ENCODE measurements around the gene TNS3.
A peak's percentile ranks its signal among the peaks of the same experiment; 100 is the strongest.

TNS3 gene

DNA sequence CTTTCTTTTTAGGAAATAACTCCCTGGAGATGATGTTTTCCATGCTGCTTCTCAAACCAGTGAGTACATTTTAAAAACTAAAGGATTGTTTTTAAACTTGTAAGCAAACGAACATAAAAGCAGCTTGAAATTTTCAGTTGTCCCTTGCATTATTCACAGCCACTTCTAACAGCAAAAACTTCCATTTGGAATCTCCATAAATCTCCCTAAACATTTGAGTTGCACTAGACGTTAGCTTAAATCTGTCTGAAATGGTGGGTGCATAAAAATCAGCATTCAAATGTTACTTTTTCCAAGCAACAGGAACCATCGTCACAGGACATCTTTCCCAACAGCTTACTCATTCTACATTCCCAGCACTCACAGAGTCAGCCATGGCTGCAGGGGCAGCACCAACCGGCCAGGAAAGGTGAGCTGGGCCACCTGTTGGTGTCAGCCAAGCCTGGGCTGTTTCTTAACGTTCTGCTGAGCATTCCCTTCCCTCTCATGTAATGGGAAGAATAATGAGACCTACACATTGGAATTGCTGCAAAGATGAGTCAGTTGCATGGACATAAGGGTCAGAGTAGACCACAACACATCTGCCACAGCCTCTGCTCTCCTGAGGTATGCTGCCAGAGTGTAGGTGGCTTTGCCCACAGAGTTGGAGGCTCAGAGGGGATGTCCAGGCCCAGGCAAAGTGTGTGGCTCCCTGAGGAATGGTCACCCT is 163.2 kb downstream of the TNS3 start:
- no peak for DNase-seq

DNA sequence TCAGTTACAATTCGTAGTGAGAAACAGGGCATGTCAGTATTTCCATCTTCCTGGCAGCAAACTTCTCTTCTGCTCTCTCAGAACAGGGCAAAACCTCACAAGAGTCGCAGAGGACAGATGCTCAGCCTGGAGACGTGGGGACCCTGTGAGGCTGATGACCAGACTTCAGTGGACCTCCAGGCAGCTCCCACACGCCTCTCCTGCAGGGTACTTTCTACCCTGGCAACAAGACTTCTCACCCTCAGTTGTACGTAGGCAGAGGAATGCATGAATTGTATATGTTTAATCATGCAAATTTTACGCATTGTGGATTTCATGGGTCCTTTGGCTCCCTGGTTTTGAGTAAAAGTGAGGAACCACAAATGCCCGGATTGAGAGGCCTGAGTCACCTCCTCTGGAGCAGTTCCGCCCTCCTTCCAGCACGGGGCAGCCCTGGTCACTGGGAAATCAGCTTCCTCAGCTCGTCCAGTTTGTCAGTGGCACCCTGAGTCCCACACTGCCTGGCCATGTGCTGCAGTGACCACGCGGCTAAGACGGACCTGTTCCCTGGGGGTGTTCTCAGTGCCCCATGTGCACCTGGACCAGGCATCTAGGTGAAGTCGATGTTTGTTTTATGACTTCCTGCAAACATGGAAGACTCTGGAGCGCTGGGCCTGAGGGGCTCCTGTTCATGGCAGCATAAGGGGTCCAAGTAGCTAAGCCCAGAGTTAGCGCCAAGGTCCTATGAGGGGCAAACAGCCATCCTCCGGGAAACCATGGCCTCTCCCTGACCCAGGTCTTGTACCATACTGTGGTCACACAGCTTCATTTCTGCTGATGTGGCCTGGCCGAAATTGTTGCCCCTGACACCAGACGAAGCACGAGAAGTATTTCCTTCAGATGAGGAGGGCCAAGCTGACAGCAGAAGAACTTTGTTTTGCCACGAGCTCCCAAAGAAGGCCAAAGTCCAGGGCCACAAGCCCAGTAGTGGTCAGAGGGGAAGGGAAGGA is 165.1 kb downstream of the TNS3 start:
- no peak for DNase-seq

DNA sequence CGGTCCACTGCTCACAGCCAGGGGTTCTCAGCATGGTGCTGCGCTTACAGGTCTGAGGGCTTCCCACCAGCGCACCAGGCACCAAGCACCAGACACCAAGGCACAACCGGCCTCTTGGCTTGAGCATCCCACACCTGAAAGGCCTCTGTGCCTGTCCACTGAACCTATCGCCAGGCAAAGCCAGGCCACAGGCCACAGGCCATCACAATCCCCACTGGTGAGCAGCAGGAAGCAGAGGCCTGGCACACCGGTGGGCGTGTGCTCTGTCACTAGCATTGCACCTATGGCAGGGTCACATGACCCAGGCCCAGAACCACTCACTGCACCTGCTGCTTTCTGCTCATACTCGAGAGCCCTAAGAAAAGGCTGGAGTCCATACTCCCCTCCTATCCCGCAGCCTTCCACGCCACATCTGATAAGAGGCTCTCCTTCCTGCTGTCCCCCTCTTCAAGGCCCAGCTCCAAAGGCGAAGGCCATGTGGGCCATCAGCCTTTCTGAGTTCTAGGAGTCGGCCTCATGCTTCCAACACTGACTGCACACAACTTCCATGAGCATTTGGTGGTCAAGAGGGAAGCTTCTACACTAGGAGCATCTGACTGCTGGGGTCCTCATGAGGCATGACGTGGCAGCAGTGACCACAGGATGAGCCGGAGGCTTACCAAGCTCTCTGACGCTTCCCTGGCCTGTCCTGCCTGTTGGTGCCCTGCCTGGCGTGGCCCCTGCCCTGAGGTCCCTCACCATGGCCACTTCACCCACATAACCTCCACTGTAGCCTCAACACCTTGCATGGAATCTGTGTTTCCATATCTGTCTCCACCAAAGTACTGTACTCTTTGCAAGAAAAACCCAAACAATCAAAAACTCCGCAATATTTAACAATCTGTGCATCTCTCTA is 166.3 kb downstream of the TNS3 start:
- DNase-seq: no peak

DNA sequence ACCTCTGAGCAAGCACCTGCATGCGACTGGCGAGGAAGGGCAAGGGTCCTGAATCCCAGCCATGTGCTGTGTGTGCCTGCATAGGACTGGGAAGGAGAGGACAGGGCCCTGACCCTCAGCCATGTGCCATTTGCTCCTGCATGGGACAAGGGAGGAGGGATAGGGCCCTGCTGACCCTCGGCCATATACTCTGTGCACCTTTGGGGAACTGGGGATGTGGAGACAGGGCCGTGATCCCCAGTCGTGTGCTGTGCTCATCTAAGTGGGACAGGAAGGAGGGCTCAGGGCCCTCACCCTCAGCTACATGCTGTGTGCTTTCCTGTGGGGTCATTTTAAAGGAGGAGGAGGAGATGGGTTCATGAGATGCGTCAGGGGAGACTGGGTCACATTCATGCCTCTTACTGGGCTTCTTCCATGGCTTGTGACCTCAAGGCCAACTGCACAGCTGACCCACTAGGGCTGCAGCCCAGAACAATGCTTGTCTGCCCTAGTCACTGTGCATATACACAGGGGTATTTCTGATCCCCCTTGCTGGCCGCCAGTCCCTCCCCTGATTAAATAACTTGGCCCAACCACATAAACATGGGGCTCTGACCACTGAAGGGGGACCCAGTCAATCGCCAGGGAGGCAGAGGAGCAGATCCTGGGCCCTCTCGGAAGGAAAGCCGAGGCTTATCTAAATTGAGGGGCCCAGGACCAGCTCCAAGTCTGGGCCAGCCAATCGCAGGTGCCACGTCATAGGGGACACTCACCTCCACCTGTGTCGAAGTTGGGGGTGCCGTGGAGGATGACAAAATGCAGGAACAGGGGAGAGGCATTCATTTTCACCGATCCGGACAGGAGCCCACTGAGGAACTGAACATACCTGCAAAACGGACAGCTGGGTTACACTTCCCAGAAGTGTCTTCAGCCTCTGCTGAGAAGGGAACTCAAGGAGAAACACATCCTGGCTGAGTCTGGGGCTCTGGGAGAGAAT is 167.3 kb downstream of the TNS3 start:
- no peak for DNase-seq

DNA sequence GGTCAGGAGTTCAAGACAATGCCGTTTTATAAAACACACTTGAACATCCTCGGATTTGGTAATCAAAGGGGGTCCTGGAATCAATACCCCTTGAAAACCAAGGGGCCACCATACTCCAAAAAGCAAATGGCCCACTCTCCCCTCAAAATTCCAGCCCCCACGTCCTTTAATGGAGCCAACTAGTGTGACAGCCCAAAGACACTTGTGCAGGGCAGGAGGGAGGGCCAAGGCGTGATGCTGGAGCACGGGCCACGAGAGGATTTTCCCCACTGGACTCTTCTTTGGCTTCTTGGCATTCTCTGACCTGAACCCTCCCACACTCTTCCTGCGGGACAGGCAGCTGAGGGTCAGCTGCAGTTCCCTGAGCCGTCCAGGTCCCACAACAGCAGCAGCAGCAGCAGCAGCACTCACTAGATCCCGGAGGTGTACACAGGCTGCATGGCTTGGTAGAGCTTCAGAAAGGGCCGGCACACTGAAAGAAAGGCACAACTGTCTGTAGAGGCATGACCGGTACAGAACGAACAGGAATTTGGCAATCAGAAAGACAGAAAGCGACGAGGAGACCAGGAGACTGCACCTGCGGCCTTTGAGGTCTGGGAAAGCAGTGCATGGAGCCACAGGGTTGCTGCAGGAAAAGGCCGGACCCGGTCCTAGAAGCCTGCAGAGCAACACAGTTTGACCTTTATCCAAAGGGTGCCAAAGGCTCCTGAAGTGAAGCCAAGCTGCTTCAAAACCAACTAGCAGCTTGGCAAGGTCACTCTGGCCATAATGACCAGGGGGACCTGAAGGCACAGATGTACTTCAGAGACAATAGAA is 168.2 kb downstream of the TNS3 start:
- no peak for DNase-seq

DNA sequence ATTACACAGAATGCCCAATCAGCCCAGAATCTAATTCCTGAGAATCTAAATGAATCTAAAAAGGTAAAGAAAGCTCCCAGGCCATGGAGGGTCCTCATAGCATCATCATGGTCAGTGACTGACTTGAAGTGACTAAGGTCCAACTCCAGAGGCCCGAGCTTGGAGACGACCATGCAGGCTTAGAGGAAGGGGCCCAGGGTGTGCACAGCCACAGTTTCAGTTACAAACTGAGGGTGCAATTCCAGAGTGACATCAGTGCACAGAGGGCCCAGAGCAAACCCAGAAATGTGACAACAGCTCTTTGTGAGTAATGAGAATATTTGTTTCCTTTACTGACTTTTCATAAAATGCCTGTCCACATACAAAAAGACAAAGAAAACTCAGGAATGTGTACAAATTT is 170.0 kb downstream of the TNS3 start:
- no peak for DNase-seq

DNA sequence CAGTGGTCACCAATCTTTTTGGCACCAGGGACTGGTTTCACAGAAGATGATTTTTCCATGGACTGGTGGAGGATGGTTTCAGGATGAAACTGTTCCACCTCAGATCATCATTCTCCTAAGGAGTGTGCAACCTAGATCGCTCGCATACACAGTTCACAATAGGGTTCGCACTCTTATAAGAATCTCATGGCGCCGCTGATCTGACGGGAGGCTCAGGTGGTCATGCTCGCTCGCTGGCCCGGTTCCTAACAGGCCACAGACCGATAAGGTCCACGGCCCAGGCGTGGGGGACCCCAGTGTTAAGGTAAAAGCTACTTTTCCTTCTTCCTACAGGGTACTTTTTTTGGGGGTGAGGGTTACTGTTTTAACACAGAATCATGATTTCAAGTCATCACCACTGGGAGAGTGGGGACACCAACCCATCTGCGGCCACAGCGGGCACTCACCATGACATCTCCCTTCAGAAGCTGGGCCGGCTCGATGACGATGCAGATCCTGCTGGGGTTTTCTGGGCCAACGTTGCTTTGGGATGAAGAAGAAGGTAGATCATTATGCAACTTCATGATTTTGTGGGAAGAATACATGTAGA is 170.5 kb downstream of the TNS3 start:
- DNase-seq: no peak

DNA sequence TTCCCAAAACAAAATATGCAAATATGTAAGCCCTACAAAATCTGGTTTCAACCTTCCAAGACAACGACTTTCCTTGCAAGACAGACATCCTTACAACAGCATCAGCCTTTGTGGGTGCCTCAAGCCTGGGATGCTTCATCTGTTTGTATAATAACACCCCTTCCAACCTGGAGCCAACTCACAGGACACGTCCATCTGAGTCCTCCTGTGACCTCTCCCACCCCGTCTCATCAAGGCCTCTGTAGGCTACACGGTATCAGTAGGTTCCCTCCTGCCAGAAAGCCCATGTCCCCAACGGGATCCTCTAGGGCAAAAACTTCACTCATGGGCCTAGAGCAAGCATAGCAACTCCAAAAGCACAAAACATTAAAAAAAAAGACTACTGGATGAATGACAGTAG is 173.2 kb downstream of the TNS3 start:
- no peak for DNase-seq

DNA sequence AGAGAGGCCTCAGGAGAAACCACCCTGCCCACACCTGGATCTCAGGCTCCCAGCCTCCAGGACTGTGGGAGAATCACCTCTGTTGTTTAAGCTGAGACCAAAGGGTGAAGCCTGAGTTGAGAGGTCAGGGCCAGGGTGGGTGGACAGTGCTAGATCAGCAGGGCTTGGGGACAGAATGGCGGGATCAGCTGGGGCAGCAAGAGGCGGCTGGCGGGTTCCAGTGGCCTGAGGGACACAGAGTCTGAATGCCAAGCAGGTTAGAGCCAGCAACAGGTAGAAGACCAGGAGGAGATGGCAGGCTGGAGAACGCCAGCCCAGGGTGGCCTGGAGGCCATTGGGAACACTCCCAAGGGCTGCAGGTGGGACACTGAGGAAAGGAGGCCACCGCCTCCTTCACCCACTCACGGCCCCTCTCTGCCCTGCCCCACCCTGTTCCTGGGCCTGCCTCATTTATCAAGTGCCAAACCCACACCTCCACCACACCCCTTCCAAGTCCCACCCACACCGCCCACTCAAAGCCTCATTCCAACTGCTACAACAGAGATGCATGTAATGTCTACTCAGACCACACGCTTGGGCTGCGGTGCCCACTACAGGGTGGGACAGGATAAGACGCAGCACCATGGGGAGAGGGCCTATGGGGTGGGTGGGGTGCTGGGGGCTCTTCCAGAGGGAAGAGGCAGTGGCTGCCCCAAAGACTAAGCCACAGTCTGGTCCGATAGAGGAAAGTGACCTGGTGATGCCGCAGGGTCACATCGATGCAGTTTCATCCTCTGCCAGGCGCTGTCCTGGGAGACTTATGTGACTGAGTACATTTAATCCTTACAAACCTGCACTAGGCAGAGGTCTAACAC is 173.9 kb downstream of the TNS3 start:
- no peak for DNase-seq

DNA sequence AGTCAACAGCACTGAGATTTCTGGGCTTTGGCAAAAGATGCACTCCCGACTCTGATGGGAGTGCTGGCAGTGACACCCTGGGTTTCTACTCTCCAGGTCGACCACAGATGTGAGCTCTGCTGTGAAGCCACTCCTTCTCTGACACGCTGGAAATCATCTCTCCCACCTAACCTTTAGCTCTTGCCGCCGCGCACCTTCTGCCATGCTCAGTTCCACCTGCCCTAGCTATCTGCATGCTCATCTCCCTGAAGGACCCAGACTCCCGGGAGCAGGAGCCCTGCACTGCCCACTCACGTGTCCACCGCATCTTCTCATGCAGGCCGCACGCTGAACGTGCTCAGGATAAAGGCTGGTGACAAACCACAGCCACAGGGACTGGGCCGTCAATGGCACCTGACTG is 174.8 kb downstream of the TNS3 start:
- DNase-seq: no peak

DNA sequence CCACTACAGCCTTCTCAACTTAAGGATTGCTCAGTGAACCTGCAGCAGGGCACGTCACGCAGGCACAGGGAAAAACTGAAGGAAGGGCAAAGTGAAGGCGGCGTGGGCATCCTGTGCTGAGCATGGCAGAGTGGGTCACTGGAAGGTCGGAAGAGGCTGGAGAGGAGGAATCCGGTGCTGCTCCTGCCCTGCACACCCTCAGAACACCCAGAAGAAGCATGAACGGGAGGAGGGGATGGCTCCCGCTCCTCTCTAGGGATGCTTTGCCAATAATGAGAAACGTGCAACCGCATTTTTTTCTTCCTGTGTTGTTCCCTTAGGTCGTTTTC is 175.1 kb downstream of the TNS3 start:
- DNase-seq: no peak

DNA sequence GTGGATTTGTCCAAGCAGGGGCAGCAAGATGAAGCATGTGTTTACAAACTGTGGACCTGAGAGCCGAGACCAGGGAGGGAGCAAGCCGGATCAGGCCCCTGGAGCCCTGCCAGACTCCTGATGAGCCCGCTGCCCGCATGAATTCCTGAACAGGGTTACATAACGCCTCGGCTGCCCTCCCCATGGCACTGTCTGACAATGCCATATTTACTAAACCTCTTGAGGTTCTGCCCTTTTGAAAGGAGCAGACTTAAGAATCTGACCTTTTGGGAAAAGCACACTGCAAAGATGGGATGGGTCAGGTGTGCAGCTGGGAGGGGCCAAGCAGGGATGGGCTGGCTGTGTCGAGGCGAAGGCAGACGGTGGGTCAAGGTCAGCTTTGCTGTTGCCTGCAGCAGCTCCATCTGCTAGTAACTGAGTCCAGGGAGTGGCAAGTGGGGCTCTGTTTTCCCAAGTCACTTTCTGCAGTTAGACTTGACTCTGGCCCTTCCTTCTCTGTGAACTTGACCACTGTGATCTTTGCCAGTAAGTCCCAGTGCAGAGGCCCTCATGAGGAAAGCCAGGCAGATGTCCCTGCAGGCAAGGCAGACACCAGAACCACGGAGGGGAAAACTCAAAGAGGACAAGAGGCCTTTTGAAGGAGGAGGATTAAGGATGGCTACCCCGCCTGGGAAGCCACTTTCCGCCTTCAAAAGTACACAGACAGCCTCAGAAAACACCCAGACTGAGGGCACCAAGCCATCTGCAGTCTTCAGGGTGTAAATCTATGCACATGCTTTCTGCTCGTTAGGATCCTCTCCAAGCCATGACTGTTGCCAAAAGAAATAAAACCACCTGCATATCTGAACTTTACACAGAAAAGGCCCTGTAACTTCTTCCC is 175.8 kb downstream of the TNS3 start:
- peak; percentile 67 for DNase-seq

DNA sequence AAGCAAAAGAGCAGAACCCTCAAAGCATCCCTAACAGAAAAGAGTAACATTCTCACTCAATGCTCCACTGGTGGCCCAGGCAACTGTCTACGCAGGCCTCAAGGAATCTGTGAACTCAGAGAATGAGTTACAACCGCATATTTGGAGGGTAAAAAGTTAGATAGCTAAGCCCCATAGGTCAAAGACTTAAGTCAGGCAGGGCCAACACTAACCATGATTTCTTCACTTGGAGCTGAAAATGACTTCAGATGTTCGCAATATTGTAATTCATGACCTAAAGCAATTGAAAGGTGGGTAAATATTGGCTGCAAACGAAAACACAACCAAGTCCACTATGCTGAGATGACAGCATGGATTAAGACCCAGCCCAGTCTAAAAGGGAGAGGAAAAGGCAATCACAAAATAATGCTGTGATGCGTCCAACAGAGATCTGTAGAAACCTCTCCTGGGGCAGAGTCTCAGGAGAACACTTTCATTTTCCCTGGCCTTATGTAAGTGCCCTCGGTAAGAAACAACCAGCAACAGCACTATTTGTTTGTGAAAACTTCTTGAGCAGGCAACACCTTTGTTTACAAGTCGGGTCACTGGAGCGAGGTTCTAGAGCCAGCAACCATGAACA is 176.5 kb downstream of the TNS3 start:
- peak; percentile 25 for DNase-seq

DNA sequence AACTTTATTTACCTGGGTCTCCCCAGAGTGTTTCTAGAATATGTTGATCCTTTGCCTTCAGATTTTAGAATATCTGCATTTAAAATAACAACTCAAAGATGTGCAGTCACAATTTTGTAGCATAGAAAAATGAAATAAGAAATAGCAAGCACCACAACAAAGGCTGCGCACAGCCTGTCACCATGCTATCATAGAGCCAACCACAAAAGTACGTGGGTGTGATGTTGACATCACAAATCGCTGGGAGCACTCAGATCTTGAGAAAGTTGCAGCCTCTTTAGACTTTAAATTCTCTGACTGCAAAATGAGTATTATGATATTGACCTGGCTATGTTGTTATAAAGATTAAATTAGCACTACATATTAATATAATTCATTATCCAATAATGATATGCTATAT is 177.9 kb downstream of the TNS3 start:
- DNase-seq: no peak

DNA sequence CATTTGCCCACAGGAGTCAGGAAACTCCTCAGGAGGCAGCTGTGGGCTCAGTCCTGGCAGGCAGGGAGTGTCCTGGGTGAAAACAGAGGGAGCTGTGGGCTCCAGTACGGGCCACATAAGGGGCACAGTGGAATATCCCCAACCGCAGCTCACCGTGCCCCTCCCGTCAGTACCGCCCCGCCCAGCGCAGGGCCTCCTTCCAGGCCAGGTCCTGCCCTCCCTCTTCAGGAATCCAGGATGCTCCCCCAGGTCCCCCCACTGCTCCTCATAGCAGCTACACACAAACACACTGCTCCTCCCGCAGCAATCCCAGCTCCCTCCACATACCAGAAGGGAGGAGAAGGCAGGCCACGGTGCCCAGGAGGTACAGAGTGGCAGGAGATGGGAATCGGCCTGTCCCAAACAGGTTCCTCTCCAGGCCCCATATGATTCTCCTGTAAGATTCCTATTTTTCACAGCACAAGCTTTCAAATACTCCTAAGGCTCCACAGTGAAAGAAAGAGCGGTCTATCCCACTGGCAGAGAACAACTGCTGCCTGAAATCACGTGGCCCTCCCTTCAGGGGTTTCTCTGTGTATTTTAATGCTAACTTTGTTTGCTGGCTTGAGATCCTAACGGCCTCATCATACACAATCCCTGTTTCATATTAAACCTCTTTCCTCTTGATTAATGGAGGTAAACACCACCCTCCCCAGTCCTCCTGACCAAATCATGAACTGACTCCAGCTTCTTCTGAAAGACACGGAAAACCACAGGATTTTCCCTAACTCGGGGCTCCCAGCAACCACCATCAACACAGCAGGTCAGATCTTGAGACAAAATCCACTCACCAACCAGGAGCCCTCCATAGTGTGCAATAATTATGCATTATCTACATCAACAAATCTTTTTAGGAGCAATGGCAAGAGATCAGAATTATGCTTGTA is 178.7 kb downstream of the TNS3 start:
- peak; percentile 67 for DNase-seq

DNA sequence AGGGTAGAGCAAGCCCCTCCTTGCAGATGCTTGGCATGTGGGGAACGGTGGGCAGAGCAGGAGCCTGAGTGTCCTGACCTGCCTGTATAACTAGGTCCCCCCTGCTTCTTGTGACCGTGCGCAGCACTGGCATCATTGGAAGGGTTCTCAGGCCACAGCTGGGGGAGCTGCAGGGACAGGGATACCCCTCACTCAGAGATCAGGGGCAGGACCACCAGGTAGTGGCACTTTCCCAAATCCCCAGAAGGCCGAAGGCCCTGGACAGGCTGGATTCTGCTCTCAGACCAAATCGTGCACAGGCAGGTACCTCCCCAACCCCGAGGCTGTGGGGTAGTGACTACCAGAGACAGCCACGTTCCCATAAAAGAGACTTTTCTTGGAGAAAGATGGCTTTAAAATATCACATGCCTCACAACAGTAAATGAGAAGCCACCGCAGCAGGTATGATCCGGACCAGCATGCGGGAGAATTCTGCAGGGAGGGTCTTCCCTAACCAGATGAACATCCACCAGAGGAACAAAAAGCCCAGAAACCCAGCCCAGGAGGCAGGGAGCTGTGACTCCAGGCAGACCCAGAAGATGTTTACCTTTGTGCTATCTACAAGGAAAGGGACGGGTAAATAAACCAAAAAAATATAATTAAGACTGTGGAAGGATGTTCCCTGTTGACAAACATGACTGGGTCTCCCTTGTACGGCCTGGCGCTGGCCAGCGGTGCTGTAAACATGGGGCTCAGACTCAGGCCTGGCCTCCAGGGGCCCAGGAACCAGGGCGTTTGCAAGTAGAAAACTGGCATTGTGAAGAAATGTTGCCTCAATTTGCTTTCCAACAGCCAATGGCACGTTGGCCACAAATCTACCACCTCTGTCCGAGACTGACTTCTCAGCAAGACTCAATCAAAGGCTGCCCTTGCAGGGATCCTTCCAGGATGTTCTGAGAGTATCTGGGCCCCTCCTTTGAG is 180.0 kb downstream of the TNS3 start:
- DNase-seq: no peak

Measured in NCI-H69 (cell line).